HepG2 (cell line): Measurements from ENCODE around the gene NCOA6. TPM values are rescaled to one million over a fixed set of nuclear protein-coding genes. Genes with fewer than 3 reads are reported as not detected.

ENCODE experiments used
- ASH2L ChIP-seq: fragments of 300-600, 200-600 bp; sonication (generic); IDR thresholded peaks from 2 replicates; pipeline ENCODE4 v1.7.0; 2017; ENCODE audit warnings: low read depth, mild to moderate bottlenecking, moderate library complexity, mixed read lengths, low read length; ENCODE audit not compliant: insufficient read length
- FOXO4 ChIP-seq: sonication (generic); formaldehyde crosslinking; conservative IDR thresholded peaks from 2 replicates; pipeline ENCODE4 v1.8.1; 2023; ENCODE audit warnings: missing genetic modification reagents
- KDM1A ChIP-seq: IDR thresholded peaks from 2 replicates; pipeline ENCODE4 v1.6.1; 2016; ENCODE audit warnings: missing compliant biosample characterization
- MAFF ChIP-seq: IDR thresholded peaks from 2 replicates; pipeline ENCODE4 v1.6.1; 2011; ENCODE audit warnings: low read depth, low read length, improper control_type of control experiment
- MED1 ChIP-seq: sonication (generic); formaldehyde crosslinking; IDR thresholded peaks from 2 replicates; pipeline ENCODE4 v1.4.0; 2020; ENCODE audit warnings: missing genetic modification reagents
- MIER2 ChIP-seq: IDR thresholded peaks from 2 replicates; pipeline ENCODE4 v1.6.1; 2016; ENCODE audit warnings: missing biosample characterization, missing genetic modification reagents
- NFATC3 ChIP-seq: sonication (generic); formaldehyde crosslinking; IDR thresholded peaks from 2 replicates; pipeline ENCODE4 v1.5.1; 2020; ENCODE audit warnings: mild to moderate bottlenecking, missing genetic modification reagents
- NR2F6 ChIP-seq, 2 experiments: IDR thresholded peaks; 2 replicates each; pipeline ENCODE4 v1.6.1; 2016; ENCODE audit warnings: antibody characterized with exemption in 1 of 2, mild to moderate bottlenecking in 1 of 2
- REST ChIP-seq, 2 experiments: IDR thresholded peaks; 2 replicates each; pipeline ENCODE4 v1.6.1; 2011 to 2012; ENCODE audit warnings: low read length in 2 of 2, borderline replicate concordance in 1 of 2, low read depth in 1 of 2, mild to moderate bottlenecking in 1 of 2, moderate library complexity in 1 of 2
- SETDB1 ChIP-seq: sonication (generic); formaldehyde crosslinking; IDR thresholded peaks from 2 replicates; pipeline ENCODE4 v1.5.1; 2020; ENCODE audit warnings: missing genetic modification reagents, mild to moderate bottlenecking, borderline replicate concordance
- THAP11 ChIP-seq: IDR thresholded peaks from 2 replicates; pipeline ENCODE4 v1.6.1; 2016; ENCODE audit warnings: missing biosample characterization, missing genetic modification reagents
- ZBTB34 ChIP-seq: sonication (generic); formaldehyde crosslinking; IDR thresholded peaks from 2 replicates; pipeline ENCODE4 v1.8.0; 2022; ENCODE audit warnings: mild to moderate bottlenecking, missing genetic modification reagents
- ZNF142 ChIP-seq: sonication (generic); formaldehyde crosslinking; IDR thresholded peaks from 2 replicates; pipeline ENCODE4 v1.4.0; 2020; ENCODE audit warnings: missing genetic modification reagents
- ZNF343 ChIP-seq: sonication (generic); formaldehyde crosslinking; IDR thresholded peaks from 2 replicates; pipeline ENCODE4 v1.4.0; 2020; ENCODE audit warnings: mild to moderate bottlenecking, missing genetic modification reagents
- ZNF766 ChIP-seq: sonication (generic); formaldehyde crosslinking; IDR thresholded peaks from 2 replicates; pipeline ENCODE4 v1.5.0; 2020; ENCODE audit warnings: missing genetic modification reagents, borderline replicate concordance
- polyA plus RNA-seq, 8 experiments: library from polyadenylated mRNA; depleted of rRNA in 3 of 8; stranded (reverse) in 7 of 8; unstranded in 1 of 8; fragments of >200 nt; fragmentation: Illumina TruSeq in 4 of 8; extraction: Trizol in 4 of 8; gene quantifications; 2 replicates each; pipeline versions ENCODE4 v1.2.1 to v1.2.3, GENCODE V29; 2011 to 2016; ENCODE audit warnings: low read depth in 4 of 8, missing spikeins in 1 of 8, mixed read lengths in 1 of 8; ENCODE audit not compliant: insufficient read depth in 1 of 8
- total RNA-seq, 5 experiments: library from RNA; depleted of rRNA; stranded (reverse); fragments of >200 nt; fragmentation: Illumina TruSeq; extraction: Trizol; gene quantifications; 2 replicates each; pipeline ENCODE4 v1.2.3, GENCODE V29; 2016; ENCODE audit warnings: low read depth in 1 of 5
- TF ChIP-seq, protein P1 (sequence below): sonication (generic); formaldehyde crosslinking; IDR thresholded peaks from 2 replicates; pipeline ENCODE4 v1.5.0; 2020; ENCODE audit warnings: mild to moderate bottlenecking, missing genetic modification reagents, borderline replicate concordance

NCOA6 gene
- total and polyA plus RNA-seq, 2 of the 13 experiments (the other 11 are each of a cell fraction or from before 2014, with no cell fraction given) = 11.2 to 29.3 TPM

DNA sequence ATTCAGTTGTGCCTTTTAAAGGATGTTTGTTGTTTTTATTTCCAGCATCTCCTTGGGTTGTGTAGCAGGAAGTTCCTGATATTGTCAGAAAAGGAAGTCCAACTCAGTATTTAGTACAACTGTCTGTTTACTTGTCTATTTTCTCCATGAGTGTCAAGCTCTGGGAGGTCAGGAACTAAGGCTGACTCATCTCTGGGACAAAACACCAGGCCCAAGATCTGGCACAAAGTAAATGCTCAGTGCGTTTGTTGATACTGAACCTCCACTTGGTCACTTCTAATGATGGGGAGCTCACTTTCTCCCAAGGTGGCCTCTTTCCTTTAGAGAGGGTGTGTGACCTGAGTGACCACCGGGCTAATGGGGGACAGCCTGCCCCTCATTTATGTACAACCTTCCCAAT, 136.0 kb downstream of the NCOA6 start (continued):
- TF ChIP-seq FOXO4 (CRISPR knock-in tag) (no peak), NR2F6 (IDR thresholded peaks at IDR 0.05) (peak; percentile 21; the same call in 1 of the 2 replicates), NR2F6 (CRISPR knock-in tag; IDR thresholded peaks at IDR 0.05) (peak; percentile 47), THAP11 (CRISPR knock-in tag) (no peak), NFATC3 (CRISPR knock-in tag) (no peak), ASH2L (no peak), SETDB1 (CRISPR knock-in tag) (no peak), ZNF766 (CRISPR knock-in tag) (no peak), MIER2 (CRISPR knock-in tag) (no peak), ZBTB34 (no peak), ZNF343 (no peak), ZNF142 (CRISPR knock-in tag) (no peak), MAFF (0 out of 2 replicates have a peak, but pooled peaks have one; percentile 9), KDM1A (peak; percentile 96), MED1 (CRISPR knock-in tag) (peak; percentile 56), REST (IDR thresholded peaks at IDR 0.05; ENCODE audit: borderline replicate concordance in 1 of 2, low read depth in 1 of 2, low read length in 2 of 2) (no peak)
- TF ChIP-seq, protein P1, sequence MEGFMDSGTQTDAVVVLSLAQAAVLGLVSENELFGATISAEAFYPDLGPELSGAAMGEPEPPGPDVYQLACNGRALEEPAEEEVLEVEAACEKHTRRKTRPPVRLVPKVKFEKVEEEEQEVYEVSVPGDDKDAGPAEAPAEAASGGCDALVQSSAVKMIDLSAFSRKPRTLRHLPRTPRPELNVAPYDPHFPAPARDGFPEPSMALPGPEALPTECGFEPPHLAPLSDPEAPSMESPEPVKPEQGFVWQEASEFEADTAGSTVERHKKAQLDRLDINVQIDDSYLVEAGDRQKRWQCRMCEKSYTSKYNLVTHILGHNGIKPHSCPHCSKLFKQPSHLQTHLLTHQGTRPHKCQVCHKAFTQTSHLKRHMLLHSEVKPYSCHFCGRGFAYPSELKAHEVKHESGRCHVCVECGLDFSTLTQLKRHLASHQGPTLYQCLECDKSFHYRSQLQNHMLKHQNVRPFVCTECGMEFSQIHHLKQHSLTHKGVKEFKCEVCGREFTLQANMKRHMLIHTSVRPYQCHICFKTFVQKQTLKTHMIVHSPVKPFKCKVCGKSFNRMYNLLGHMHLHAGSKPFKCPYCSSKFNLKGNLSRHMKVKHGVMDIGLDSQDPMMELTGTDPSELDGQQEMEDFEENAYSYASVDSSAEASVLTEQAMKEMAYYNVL = no peak
